Activated CD4-positive, alpha-beta T cell treated with anti-CD3 and anti-CD28 coated beads, Interleukin-2, amount 50 U/mL, for 48 hours (primary cell): ENCODE results near the gene PARVB.
"Not testable (repeated sequence)": the region's sequence is repeated elsewhere in the genome, so short reads cannot be mapped to it uniquely, and the experiment has no call there.

Experiments
- DNase-seq, 2 experiments: peaks; one replicate each; pipeline ENCODE4 v3.0.0-alpha.2; 2020

Gene PARVB

GRCh38 chr22:43999378-43999777 lies 24.7 kb upstream of the PARVB start:
- no peak for DNase-seq

- no peak for DNase-seq
Measured at GRCh38 chr22:44000123-44000522, 24.0 kb upstream of the PARVB start.

GRCh38 chr22:44001521-44001920 lies 22.6 kb upstream of the PARVB start:
- no peak for DNase-seq

GRCh38 chr22:44002324-44002723 lies 21.8 kb upstream of the PARVB start:
- no peak for DNase-seq

- DNase-seq: no peak
Measured at GRCh38 chr22:44002997-44003396, 21.1 kb upstream of the PARVB start.

GRCh38 chr22:44003405-44004103 lies 20.5 kb upstream of the PARVB start:
- DNase-seq: no peak

- no peak for DNase-seq
Measured at GRCh38 chr22:44004104-44004460, 20.0 kb upstream of the PARVB start.

GRCh38 chr22:44005524-44005923 lies 18.6 kb upstream of the PARVB start:
- no peak for DNase-seq

GRCh38 chr22:44012162-44012561 lies 11.9 kb upstream of the PARVB start:
- DNase-seq: no peak

- DNase-seq: no peak
Measured at GRCh38 chr22:44012591-44012990, 11.5 kb upstream of the PARVB start.

- DNase-seq: no peak
Measured at GRCh38 chr22:44014241-44014640, 9.9 kb upstream of the PARVB start.

- DNase-seq: not testable (repeated sequence)
Measured at GRCh38 chr22:44016586-44016985, 7.5 kb upstream of the PARVB start.

- DNase-seq: no peak
Measured at GRCh38 chr22:44018594-44018993, 5.5 kb upstream of the PARVB start.

GRCh38 chr22:44019416-44019815 lies 4.7 kb upstream of the PARVB start:
- no peak for DNase-seq

GRCh38 chr22:44019846-44020245 lies 4.3 kb upstream of the PARVB start:
- DNase-seq: no peak

- no peak for DNase-seq
Measured at GRCh38 chr22:44020981-44021380, 3.1 kb upstream of the PARVB start.

GRCh38 chr22:44023404-44024287 lies 456 bp upstream of the PARVB start:
- DNase-seq: peak; percentile 51 to 58

- DNase-seq: no peak
Measured at GRCh38 chr22:44025171-44026065, 1.3 kb downstream of the PARVB start.

- DNase-seq: no peak
Measured at GRCh38 chr22:44026066-44026629, 2.0 kb downstream of the PARVB start.

- peak; percentile 71 to 80 for DNase-seq
Measured at GRCh38 chr22:44026630-44027511, 2.8 kb downstream of the PARVB start.

GRCh38 chr22:44028091-44028490 lies 4.0 kb downstream of the PARVB start:
- DNase-seq: no peak

- DNase-seq: no peak
Measured at GRCh38 chr22:44029069-44029468, 5.0 kb downstream of the PARVB start.
